ENCODE data around the gene HABP4.

- TF ChIP-seq CTCF (IDR thresholded peaks at IDR 0.05; ENCODE audit: insufficient read depth, low read length) (no peak), SPI1 (IDR thresholded peaks at IDR 0.05; ENCODE audit: borderline replicate concordance, low read depth) (no peak), REST (IDR thresholded peaks at IDR 0.05; ENCODE audit: insufficient replicate concordance, low read depth) (no peak)
Measured at GRCh38 chr9:96509026-96509425, 59.1 kb downstream of the HABP4 start.
